ENCODE data around the gene SERINC5.
"Not testable (repeated sequence)": the region's sequence is repeated elsewhere in the genome, so short reads cannot be mapped to it uniquely, and the experiment has no call there.

Gene SERINC5

DNA sequence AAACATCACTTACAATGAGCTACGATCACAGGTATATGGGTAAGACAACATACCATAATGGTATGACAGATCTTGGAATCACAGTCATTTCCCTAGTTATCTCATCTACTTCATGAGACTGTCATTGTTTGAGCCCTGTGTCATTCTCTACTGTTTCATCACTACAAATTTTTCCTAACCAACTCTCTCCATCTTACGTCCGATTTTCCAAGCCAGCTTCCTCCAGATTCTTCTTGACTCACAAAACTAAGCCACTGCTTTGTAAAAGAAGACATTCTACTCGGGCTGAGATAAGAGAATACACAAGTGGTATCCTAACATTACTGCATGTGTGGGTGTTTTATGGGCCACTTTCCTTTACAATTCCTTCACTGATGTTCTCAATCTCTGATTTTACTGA, 49.6 kb downstream of the SERINC5 start:
- TF ChIP-seq, protein P1, sequence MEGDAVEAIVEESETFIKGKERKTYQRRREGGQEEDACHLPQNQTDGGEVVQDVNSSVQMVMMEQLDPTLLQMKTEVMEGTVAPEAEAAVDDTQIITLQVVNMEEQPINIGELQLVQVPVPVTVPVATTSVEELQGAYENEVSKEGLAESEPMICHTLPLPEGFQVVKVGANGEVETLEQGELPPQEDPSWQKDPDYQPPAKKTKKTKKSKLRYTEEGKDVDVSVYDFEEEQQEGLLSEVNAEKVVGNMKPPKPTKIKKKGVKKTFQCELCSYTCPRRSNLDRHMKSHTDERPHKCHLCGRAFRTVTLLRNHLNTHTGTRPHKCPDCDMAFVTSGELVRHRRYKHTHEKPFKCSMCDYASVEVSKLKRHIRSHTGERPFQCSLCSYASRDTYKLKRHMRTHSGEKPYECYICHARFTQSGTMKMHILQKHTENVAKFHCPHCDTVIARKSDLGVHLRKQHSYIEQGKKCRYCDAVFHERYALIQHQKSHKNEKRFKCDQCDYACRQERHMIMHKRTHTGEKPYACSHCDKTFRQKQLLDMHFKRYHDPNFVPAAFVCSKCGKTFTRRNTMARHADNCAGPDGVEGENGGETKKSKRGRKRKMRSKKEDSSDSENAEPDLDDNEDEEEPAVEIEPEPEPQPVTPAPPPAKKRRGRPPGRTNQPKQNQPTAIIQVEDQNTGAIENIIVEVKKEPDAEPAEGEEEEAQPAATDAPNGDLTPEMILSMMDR (conservative IDR thresholded peaks at IDR 0.05; ENCODE audit: low read length), result no peak
- TF ChIP-seq EZH2phosphoT487 (IDR thresholded peaks at IDR 0.05; ENCODE audit: borderline replicate concordance), result no peak
- Histone ChIP-seq H3K4me3 (ENCODE audit: low read length, poor library complexity, severe bottlenecking) (no peak overlapping the region), H3K9ac (ENCODE audit: low read depth, low read length, poor library complexity, severe bottlenecking) (no peak overlapping the region), H2AFZ (ENCODE audit: low read length) (no peak overlapping the region), H3K79me2 (ENCODE audit: insufficient read depth, low read length) (peaks cover 95% of the 10 kb centered on the region), H4K20me1 (ENCODE audit: insufficient read depth, low read length, poor library complexity, severe bottlenecking) (peaks cover 44% of the 10 kb centered on the region), H3K4me2 (ENCODE audit: low read depth, low read length, poor library complexity, severe bottlenecking) (peak overlapping the region; percentile 5), H3K27me3 (ENCODE audit: insufficient read depth, low read length, poor library complexity, severe bottlenecking) (no peaks in the 10 kb centered on the region), H3K9me3 (ENCODE audit: insufficient read depth, low read depth, low read length) (no peaks in the 10 kb centered on the region), H3F3A (ENCODE audit: low read depth) (no peaks in the 10 kb centered on the region), H3K9me2 (replicated peaks; ENCODE audit: low read depth, low read length) (no peaks in the 10 kb centered on the region), H3K4me1 (ENCODE audit: insufficient read depth, low read length, poor library complexity, severe bottlenecking) (peaks cover 46% of the 10 kb centered on the region), H3K36me3 (ENCODE audit: insufficient read depth, low read length) (peaks cover 36% of the 10 kb centered on the region)

DNA sequence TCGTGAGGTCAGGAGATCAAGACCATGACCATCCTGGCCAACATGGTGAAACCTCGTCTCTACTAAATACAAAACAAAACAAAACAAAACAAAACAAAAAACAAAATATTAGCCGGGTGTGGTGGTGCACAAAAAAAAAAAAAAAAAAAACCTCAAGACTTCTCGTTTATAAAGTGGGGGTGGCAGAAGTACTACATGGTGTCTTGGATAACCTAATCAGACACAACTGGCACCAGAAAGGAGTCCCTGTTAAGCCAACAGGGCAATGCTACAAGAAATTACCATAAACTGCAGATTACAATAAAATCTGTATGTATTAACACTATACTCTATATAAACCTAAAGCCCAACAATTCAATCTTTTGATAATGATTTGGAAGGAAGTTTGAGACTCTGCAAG, 50.0 kb downstream of the SERINC5 start:
- Histone ChIP-seq H2AFZ (ENCODE audit: low read length) (no peak overlapping the region), H3K79me2 (ENCODE audit: insufficient read depth, low read length) (peaks cover 95% of the 10 kb centered on the region), H3K9me2 (replicated peaks; ENCODE audit: low read depth, low read length) (no peaks in the 10 kb centered on the region), H3K4me2 (ENCODE audit: low read depth, low read length, poor library complexity, severe bottlenecking) (no peak overlapping the region), H3K36me3 (ENCODE audit: insufficient read depth, low read length) (peaks cover 40% of the 10 kb centered on the region), H3K4me1 (ENCODE audit: insufficient read depth, low read length, poor library complexity, severe bottlenecking) (peaks cover 43% of the 10 kb centered on the region), H3K9me3 (ENCODE audit: insufficient read depth, low read depth, low read length) (no peaks in the 10 kb centered on the region), H3K27me3 (ENCODE audit: insufficient read depth, low read length, poor library complexity, severe bottlenecking) (no peaks in the 10 kb centered on the region), H3F3A (ENCODE audit: low read depth) (no peaks in the 10 kb centered on the region), H4K20me1 (ENCODE audit: insufficient read depth, low read length, poor library complexity, severe bottlenecking) (peaks cover 44% of the 10 kb centered on the region), H3K4me3 (ENCODE audit: low read length, poor library complexity, severe bottlenecking) (no peak overlapping the region), H3K9ac (ENCODE audit: low read depth, low read length, poor library complexity, severe bottlenecking) (peak overlapping the region; percentile 4)
- TF ChIP-seq, protein P1 (conservative IDR thresholded peaks at IDR 0.05; ENCODE audit: low read length), result no peak
- TF ChIP-seq EZH2phosphoT487 (IDR thresholded peaks at IDR 0.05; ENCODE audit: borderline replicate concordance), result no peak

DNA sequence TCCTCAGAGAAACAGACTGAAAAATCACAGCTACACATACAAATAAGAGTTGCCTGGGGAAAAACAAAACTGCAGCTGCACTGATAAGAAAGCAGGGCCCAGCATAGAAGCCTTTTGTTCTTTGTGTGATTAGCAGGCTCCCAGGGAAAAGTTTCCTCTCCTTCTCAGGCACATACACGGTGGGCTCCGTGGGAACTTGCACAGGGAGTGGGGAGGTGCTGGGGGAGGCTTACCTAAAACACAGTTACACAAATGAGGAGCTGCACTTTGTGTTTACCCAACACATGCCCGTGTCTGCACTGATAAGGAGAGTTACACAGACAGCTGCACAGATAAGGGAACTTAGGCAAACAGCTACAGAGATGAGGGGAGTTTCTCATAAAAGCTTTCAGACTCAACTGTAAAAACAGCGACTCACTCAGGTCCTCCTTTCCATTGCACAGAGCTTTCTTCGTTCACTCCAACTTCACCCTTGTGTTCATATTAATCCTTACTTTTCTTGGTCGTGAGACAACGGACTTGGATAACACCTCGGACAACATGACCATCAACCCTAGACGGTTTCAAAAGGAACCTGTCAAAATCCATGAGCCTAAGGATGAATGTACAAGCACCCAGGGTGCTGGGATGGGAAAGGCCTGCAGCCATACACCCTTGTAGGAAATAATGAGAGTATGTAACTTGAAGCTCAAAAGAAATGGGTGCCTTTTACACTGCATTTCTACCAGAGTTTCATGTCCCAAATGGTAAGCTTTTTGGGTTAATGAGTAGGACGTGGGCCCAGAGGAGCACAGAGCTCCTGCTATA, 50.8 kb downstream of the SERINC5 start:
- peak overlapping the region; percentile 4 for H3K9ac ChIP-seq (ENCODE audit: low read depth, low read length, poor library complexity, severe bottlenecking)

DNA sequence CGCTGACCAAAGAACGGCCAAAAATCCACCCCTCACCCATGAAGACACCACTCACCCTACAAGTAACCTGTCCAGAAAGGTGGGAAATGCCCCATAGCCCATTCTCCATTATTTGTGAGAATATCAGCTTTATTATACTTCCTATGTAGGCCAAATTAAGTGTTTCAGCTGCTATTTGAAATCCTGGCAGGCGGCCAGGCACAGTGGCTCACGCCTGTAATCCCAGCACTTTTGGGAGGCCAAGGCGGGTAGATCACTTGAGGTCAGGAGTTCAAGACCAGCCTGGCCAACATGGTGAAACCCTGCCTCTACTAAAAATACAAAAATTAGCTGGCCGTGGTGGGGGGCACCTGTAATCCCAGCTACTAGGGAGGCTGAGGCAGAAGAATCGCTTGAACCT, 54.1 kb downstream of the SERINC5 start:
- H3K9ac ChIP-seq (ENCODE audit: low read depth, low read length, poor library complexity, severe bottlenecking); H3K9me2 ChIP-seq (replicated peaks; ENCODE audit: low read depth, low read length); H3K4me2 ChIP-seq (ENCODE audit: low read depth, low read length, poor library complexity, severe bottlenecking); H3F3A ChIP-seq (ENCODE audit: low read depth); H3K4me3 ChIP-seq (ENCODE audit: low read length, poor library complexity, severe bottlenecking); H3K27me3 ChIP-seq (ENCODE audit: insufficient read depth, low read length, poor library complexity, severe bottlenecking); H2AFZ ChIP-seq (ENCODE audit: low read length); H3K9me3 ChIP-seq (ENCODE audit: insufficient read depth, low read depth, low read length): not testable (repeated sequence)
- Histone ChIP-seq H3K79me2 (ENCODE audit: insufficient read depth, low read length) (peaks cover 88% of the 10 kb centered on the region), H3K4me1 (ENCODE audit: insufficient read depth, low read length, poor library complexity, severe bottlenecking) (peaks cover 28% of the 10 kb centered on the region), H3K36me3 (ENCODE audit: insufficient read depth, low read length) (peaks cover 64% of the 10 kb centered on the region), H4K20me1 (ENCODE audit: insufficient read depth, low read length, poor library complexity, severe bottlenecking) (peaks cover 21% of the 10 kb centered on the region)

More for the DNA sequence above, 50.8 kb downstream of the SERINC5 start:
- peaks cover 34% of the 10 kb centered on the region for H3K4me1 ChIP-seq (ENCODE audit: insufficient read depth, low read length, poor library complexity, severe bottlenecking)
- no peaks in the 10 kb centered on the region for H3K27me3 ChIP-seq (ENCODE audit: insufficient read depth, low read length, poor library complexity, severe bottlenecking)
- peaks cover 39% of the 10 kb centered on the region for H4K20me1 ChIP-seq (ENCODE audit: insufficient read depth, low read length, poor library complexity, severe bottlenecking)
- peaks cover 38% of the 10 kb centered on the region for H3K36me3 ChIP-seq (ENCODE audit: insufficient read depth, low read length)
- H3K9me2 ChIP-seq (replicated peaks; ENCODE audit: low read depth, low read length), result no peaks in the 10 kb centered on the region
- H3K79me2 ChIP-seq (ENCODE audit: insufficient read depth, low read length), result peaks cover 87% of the 10 kb centered on the region
- no peak overlapping the region for H3K4me3 ChIP-seq (ENCODE audit: low read length, poor library complexity, severe bottlenecking)
- no peaks in the 10 kb centered on the region for H3K9me3 ChIP-seq (ENCODE audit: insufficient read depth, low read depth, low read length)
- no peaks in the 10 kb centered on the region for H3F3A ChIP-seq (ENCODE audit: low read depth)
- TF ChIP-seq, protein P1 (conservative IDR thresholded peaks at IDR 0.05; ENCODE audit: low read length), result no peak; the same call in 1 of the 2 replicates
- TF ChIP-seq EZH2phosphoT487 (IDR thresholded peaks at IDR 0.05; ENCODE audit: borderline replicate concordance), result no peak
- no peak overlapping the region for H2AFZ ChIP-seq (ENCODE audit: low read length)
- H3K4me2 ChIP-seq (ENCODE audit: low read depth, low read length, poor library complexity, severe bottlenecking), result peak overlapping the region; percentile 12
